Epithelial cell of esophagus (primary cell): ENCODE results near the gene PRAC2.

ENCODE experiments used
- DNase-seq: peaks from one replicate; pipeline ENCODE4 v3.0.0; 2010; ENCODE audit warnings: low read depth
- H3K4me3 ChIP-seq: 2 replicates; pipeline ENCODE4 v1.5.1; 2011; ENCODE audit warnings: mild to moderate bottlenecking, low read length, control low read depth
- CTCF ChIP-seq: IDR thresholded peaks from 2 replicates; pipeline ENCODE4 v1.5.1; 2011; ENCODE audit warnings: low read depth, mild to moderate bottlenecking, low read length, control low read depth, inconsistent platforms; ENCODE audit not compliant: insufficient read depth; ENCODE audit errors: missing control alignments

Gene PRAC2

DNA sequence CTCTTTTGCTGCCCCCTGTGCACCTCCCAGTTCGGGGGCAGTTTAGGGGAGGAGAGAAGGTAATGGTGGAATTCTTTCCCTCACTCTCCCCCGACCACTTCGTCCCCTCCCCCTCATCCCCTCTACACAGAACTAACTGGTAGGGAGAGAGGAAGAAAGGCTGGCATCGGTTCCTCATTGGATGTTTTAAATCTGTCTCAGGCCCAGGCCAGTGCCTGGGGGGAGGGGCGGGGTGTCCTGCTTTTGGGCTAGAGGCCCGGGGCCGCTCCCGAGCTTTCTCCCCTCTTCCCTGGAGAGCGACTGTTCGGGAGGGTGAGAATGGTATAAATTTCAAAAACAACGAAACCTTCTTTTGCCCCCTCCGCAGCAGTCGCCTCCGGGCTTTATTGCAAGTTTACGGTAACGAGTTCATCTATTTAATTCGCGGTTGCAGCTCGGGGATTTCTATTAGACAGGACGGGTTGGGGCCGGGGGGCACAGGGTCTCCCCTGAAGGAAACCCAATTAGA, at the start of gene PRAC2:
Gene PRAC2 (plus strand): TSS at position 271 of the 508 bp plus-strand sequence. CDS start 1,226 bp downstream, outside the sequence.
- DNase-seq = no peak
- TF ChIP-seq CTCF = no peak
- H3K4me3 ChIP-seq = no peak within 1 kb of the TSS

DNA sequence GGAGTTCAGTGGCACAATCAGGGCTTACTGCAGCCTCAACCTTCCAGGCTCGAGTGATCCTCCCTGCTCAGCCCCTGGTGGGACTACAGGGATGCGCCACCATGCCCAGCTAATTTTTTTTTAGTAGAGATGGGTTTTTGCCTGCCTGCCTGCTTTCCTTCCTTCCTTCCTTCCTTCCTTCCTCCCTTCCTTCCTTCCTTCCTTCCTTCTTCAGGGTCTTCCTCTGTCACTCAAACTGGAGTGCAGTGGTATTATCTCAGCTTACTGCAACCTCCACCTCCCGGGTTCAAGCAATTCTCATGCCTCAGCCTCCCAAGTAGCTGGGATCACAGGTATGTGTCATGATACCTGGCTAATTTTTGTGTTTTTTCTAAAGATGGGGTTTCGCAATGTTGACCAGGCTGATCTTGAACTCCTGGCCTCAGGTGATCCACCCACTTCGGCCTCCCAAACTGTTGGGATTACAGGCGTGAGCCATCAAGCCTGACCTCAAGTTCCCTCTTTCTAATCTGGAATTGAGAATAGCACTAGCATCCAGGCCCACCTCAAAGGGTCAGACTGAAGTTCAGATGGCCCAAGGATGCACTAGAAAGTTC, 45.9 kb upstream of the PRAC2 start:
- H3K4me3 ChIP-seq = no peak overlapping the region
- no peak for DNase-seq
- no peak for TF ChIP-seq CTCF

- DNase-seq = peak; percentile 65
- no peak overlapping the region for H3K4me3 ChIP-seq
- TF ChIP-seq CTCF = peak; percentile 64
These were observed 44.6 kb upstream of the PRAC2 start for GRCh38 chr17:48678141-48678971.

DNA sequence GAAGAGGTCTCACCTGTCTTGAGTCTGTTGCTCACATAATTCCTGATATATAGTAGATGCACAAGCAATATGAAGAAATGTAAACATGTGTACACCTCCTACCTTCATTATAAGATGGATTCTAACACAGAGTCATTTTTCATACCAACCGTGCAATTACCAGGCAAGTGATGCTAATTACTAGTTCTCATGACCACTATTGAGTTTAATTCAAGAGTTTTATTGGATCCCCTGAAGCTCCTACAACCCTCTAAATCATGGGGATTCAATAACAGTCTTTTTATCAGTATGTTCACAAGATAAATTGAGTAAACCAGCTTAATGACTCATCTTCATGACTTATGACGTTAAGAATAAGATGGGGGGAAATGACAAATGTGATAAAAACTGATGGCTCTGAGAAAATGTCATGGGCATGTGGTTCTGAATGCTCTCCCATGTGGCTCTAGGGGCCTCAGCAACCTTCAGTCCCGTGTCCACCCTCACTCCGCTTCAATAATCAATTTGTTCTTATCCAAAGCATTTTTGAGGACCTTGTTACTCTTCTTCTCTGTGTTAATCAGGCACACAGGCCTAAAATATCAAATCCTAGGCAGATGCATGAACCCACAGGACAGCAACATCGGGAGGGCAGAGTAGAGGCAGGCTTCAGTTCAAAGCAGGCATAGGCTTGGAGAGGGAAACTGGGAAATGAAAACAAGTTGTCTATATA, 43.4 kb upstream of the PRAC2 start:
- TF ChIP-seq CTCF = no peak
- no peak overlapping the region for H3K4me3 ChIP-seq
- no peak for DNase-seq

GRCh38 chr17:48681609-48682008, 41.4 kb upstream of the PRAC2 start:
- DNase-seq = no peak
- no peak overlapping the region for H3K4me3 ChIP-seq
- TF ChIP-seq CTCF = no peak

DNA sequence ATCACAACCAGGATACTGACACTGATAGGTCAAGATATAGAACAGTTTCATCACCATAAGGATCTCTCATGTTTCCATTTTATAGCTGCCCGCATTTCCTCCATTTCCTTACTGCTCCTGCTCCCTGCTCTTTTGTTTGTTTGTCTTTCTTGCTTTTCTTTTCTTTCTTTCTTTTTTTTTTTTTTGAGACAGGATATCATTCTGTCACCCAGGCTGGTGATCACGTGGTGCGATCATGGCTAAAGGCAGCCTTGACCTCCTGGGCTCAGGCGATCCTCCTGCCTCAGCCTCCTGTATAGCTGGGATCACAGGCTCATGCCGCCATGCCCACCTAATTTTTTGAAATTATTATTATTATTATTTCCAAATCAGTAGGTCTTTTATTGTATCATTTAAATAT, 32.3 kb upstream of the PRAC2 start:
- no peak for TF ChIP-seq CTCF
- H3K4me3 ChIP-seq = no peak overlapping the region
- no peak for DNase-seq
